Adrenal gland (tissue), 5 donors: ENCODE measurements around the gene PMEPA1.

Experiments used
- CTCF ChIP-seq, 6 experiments: fragments of 450-650 bp in 4 of 6; fragments of 200-600 bp in 2 of 6; sonication (generic) in 1 of 6; IDR thresholded peaks; 1 replicate in 5 of 6; 2 replicates in 1 of 6; pipeline versions ENCODE4 v1.5.1 to v1.8.0; 2016 to 2021; ENCODE audit warnings: antibody characterized with exemption in 6 of 6, mild to moderate bottlenecking in 2 of 6, moderate library complexity in 1 of 6
- POLR2A ChIP-seq, 2 donors: fragments of 450-650 bp; IDR thresholded peaks; one replicate each; pipeline ENCODE4 v1.6.1; 2017; ENCODE audit warnings: antibody characterized with exemption in 2 of 2, mild to moderate bottlenecking in 2 of 2, moderate library complexity in 1 of 2
- donor health status: DM: no; HTN: no; CAD: no.

- no peak for TF ChIP-seq CTCF (IDR thresholded peaks at IDR 0.05)
- TF ChIP-seq POLR2A (IDR thresholded peaks at IDR 0.05) = no peak
Measured at GRCh38 chr20:57650266-57650665, 59.5 kb downstream of the PMEPA1 start.
